ENCODE results near the gene SLC16A14.

Gene SLC16A14

DNA sequence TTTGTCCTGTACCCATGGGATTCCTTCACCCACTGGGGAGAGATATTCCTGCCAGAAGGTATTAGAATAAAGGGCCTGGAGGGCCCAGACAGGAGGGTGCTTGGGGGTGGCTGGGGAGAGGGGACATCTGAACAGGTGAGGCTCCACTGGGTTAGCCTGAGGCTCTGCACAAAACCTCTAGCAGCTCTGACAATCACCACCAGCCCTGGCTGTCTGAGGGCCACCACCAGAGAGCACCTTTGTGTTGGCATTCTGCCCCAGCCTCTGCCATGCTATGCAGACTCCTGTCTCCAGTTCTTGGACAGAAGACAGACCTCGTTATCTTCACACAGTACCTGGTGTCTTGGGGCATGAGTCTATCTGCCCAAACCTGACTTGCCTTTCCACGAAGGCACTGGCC, 25.3 kb downstream of the SLC16A14 start:
- no peak for DNase-seq (ENCODE audit: low read depth, low spot score)
- no peak overlapping the region for H3K4me3 ChIP-seq (ENCODE audit: low read length)

DNA sequence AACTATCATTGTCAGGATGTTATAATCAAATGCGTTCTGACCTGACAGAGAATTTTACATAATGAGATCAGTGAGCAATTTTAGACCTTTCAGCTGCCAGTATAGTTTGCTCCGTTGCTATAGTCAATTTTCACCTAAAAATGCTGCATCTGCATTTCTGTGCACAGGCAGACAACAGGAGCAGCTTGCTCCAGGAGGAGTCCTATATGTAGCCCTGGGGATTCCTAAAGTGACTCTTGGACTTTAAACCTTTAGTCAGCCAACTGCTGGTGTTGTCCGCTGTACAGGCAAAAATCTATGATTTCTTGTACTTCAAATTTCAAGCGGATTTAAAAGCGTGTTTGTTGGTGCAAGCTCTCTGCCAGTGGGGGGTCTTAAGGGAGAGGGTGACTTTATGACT, 25.7 kb downstream of the SLC16A14 start:
- H3K4me3 ChIP-seq (ENCODE audit: low read length), result no peak overlapping the region

DNA sequence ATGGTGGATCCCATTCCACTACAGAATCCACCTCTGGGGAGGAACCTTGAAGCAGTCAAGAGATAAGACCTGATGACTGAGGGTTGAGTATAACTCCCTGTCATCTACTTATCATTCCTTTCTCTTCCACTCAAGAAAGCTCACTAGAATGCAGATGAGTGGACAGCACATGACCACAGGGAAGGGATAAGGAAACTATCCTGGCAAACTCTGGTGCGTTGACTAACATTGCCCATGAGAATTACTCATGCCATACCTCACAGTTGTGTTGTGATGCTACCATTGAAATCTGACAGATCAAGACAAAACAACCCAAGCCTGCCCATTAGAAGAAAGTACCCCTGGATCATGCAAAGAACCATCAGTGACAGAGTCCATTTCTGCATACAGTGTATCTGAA, 26.5 kb downstream of the SLC16A14 start:
- DNase-seq (ENCODE audit: low read depth, low spot score), result no peak
- no peak overlapping the region for H3K4me3 ChIP-seq (ENCODE audit: low read length)

More for the DNA sequence above, 25.7 kb downstream of the SLC16A14 start:
- DNase-seq (ENCODE audit: low read depth, low spot score), result no peak

DNA sequence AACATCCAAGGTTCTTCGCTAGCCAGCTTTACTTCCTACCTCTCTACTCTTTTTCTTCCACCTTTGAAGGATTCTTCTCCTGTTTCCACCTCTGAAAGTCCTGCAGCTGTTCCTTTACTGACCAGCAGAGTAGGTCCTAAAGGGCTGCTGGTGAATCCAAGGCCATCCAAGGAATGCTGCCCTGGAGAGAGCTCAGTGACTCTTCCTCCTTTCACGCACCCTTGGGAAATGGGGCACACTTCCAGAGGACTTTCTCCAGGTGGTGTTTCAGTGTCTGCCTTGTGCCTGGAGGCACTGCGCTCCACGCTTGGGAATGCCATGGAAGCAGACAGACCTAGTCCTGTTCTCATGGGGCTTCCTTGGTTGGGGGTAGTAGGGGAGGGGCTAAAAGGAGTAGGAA, 45.4 kb downstream of the SLC16A14 start:
- DNase-seq (ENCODE audit: low read depth, low spot score), result no peak
- no peak overlapping the region for H3K4me3 ChIP-seq (ENCODE audit: low read length)

DNA sequence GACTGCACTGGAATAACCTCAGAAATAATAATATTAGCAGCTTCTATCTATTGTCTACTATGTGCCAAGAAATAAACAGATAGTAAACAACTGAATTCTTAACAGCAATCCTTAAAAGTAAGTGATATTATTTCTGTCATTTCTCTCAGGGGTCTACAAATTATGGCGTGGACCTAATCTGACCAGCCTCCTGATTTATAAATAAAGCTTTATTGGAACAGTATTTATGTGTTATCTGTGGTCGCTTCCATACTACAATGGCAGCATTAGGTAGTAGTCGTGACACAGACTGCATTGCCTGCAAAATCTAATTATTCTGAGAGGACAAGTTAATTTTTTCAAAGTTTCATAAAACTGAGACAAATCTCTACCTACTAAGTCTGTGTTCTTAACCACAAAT, 49.0 kb downstream of the SLC16A14 start:
- DNase-seq (ENCODE audit: low read depth, low spot score), result no peak
- H3K4me3 ChIP-seq (ENCODE audit: low read length), result no peak overlapping the region

DNA sequence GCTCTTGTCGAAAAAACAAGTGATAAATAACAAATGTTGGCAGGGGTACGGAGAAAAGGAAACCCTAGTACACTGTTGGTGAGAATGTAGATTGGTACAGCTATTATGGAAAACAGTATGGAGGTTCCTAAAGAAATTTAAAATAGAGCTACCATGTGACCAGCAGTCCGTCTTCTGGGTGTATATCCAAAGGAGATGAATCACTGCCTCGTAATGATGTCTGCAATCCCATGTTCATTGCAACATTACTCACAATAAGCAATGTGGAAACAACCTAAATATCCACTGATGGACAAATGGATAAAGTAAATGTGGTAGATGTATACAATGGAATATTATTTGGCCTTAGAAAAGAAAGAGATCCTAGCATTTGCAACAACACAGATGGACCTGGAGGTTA, 50.6 kb downstream of the SLC16A14 start:
- no peak for DNase-seq (ENCODE audit: low read depth, low spot score)
- no peak overlapping the region for H3K4me3 ChIP-seq (ENCODE audit: low read length)

DNA sequence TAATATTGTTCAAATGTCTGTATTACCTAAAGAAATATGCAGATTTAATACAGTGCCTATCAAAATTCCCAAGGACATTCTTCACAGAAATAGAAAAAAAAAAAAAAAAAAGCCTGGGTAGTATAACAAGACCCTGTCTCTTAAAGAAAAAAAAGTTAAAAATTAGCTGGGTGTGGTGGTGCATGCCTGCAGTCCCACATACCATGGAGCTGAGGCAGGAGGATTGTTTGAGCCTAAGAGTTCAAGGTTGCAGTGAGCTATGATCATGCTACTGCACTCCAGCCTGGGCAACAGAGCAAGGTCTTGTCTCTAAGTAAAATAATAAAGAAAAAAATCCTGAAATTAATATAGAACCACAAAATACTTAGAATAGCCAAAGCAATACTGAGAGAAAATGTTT, 51.9 kb downstream of the SLC16A14 start:
- DNase-seq (ENCODE audit: low read depth, low spot score), result no peak

DNA sequence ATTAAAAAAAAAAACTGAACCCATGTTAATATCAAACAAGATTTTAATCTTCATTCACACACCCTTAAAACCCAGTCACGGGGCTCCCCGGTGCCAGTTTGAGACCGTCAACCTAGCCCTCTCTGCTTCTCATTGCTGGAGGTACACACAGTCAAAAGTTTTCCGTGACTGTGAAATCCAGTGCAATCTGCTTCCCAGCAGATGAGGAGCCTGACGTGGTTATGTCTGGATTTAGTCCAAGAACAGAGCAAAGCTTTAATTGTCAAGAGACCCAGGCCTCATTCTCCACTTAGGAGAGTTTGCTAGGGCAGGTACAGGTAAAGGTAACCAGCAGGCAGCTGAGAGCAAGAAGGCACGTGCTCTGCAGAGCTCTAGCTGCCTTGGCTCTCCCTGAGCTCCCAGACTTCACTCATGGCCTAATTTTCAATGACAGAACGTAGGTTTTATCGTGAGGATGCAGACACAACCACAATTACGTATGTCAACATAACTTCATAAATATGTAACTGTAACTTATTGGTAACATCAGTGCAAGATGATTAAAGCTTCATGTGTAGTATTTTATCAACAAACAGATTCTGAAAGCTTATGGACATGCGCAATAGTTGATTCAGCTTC, 56.3 kb downstream of the SLC16A14 start:
- DNase-seq (ENCODE audit: low read depth, low spot score), result no peak
- H3K4me3 ChIP-seq (ENCODE audit: low read length), result no peak overlapping the region

More for the DNA sequence above, 51.9 kb downstream of the SLC16A14 start:
- H3K4me3 ChIP-seq (ENCODE audit: low read length), result no peak overlapping the region

DNA sequence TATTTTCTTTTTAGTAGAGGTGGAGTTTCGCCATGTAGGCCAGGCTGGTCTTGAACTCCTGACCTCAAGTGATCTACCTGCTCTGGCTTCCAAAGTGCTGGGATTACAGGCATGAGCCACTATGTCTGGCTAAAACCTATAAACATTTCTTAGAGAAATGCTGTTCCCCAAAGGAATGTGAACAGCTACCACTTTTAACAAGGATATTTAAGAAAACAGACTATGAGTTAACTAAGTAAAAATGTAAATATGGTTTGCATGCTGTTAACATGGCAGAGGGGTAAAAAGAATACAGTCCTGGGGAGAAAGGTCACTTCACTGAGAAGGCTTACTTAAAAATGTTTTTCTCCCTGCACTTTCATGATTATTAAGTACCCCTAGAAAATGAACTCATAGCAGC, 57.1 kb downstream of the SLC16A14 start:
- H3K4me3 ChIP-seq (ENCODE audit: low read length), result no peak overlapping the region
- DNase-seq (ENCODE audit: low read depth, low spot score), result no peak

DNA sequence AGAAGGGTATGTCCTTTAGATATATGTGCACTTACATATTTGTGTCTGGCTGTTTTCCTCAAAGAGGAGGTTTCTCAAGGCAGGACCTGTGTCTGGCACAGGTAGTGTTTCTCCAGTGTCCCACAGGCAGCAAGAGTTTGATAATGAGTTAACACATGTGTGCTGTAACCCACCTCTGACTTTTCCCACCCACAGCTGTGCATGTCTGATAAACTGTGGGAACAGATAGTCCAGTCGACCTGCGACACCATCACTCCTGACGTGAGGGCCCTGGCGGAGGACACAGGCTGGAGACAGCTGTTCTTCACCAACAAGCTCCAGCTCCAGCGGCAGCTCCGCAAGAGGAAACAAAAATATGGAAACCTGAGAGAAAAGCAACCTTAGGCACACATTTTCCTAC, 58.2 kb downstream of the SLC16A14 start:
- no peak for DNase-seq (ENCODE audit: low read depth, low spot score)
- no peak overlapping the region for H3K4me3 ChIP-seq (ENCODE audit: low read length)

DNA sequence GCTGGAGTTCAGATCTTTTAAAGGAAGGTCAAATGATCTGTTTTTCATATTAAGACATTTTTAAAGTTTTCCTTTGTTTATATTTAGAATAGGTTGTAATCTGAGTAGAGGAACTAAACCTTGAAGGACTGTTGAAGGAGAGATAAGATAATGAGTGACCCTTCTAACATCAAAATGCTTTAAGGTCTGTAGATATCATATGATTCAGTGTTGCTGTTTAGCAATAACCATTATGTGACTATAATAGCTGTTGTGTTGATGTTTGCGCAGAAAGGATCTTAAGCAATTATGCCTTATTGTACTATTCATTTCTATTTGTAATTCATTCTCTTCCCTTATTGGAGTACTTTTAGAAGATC, 60.0 kb downstream of the SLC16A14 start:
- no peak for DNase-seq (ENCODE audit: low read depth, low spot score)
- no peak overlapping the region for H3K4me3 ChIP-seq (ENCODE audit: low read length)

DNA sequence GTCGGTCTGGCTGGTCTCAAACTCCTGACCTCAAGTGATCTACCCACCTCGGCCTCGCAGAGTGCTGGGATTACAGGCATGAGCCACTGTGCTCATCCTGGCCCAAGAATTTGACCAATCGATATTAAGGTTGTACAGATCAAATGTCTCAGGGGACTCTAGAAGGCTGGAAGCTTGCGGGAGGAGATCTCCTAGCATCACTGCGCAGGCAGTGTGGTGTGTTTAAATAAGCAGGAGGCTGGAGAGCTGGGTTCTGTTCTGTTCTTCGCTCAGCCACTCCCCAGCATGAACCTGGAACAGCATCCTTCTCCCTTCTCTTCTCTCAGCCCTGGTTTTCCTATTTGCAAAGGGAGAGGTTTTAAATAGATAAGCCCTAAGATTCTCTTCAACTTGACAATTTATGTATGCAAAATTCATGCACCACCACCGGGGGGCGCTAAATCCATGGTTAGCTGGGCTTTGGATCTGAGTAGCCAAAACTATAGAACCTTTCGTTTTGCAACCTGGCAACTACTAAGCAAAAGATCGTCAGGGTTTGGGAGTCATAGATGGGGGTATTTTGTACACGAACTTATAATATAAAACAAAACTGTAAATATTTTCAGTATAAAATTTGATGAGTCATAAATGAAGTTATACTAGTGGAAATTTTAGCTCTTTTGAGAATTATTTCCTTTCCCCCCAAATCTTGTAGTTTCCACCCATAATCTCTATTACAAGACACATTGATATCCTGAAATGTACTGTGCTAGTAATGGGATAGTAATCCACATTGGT, 60.6 kb downstream of the SLC16A14 start:
- peak; percentile 45 for DNase-seq (ENCODE audit: low read depth, low spot score)
- no peak overlapping the region for H3K4me3 ChIP-seq (ENCODE audit: low read length)

DNA sequence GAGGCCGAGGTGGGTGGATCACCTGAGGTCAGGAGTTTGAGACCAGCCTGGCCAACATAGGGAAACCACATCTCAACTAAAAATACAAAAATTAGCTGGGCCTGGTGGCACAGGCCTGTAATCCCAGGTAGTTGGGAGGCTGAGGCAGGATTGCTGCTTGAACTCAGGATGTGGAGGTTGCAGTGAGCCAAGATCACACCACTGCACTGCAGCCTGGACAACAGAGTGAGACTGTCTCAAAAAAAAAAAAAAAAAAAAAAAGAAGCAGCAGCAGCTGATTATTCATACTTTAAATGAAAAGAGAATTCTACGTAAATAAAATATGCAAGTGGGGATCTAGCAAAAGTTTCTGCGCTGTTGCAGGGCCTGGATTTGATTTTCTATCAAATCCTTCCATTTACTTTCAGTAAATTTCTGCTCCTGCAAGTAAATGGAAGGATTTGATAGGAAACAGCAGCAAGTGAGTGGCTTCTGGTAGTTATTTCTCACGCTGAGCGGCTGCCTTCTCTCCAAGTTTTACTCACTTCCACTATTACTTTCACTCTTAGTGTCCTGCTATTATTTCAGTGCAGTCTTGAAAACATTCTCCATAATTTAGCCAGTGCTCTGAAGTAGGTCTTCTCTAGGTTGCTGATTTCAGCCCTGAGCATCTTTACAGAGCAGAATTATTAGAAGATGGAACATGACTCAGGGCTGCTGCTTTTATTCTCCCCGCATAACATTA, 68.4 kb downstream of the SLC16A14 start:
- no peak overlapping the region for H3K4me3 ChIP-seq (ENCODE audit: low read length)
- DNase-seq (ENCODE audit: low read depth, low spot score), result no peak

DNA sequence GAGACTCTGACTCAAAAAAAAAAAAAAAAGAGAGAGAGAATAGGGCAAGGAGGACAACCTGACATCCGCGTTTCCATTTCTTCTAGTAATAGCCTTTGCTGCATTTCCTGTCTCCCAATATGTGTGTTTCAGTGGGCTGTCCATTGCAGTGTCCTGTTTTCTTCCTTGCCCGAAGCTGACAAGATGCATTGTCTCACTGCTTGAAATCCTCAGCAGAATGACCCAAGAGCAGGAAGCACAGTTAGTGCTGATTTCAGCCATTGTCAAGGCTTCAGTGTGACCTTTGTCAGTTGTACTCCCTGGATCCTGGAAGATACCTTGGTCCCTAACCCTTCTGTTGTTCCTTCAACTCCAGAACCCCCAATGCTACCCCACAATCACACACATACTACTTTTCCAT, 71.2 kb downstream of the SLC16A14 start:
- H3K4me3 ChIP-seq (ENCODE audit: low read length), result no peak overlapping the region
- DNase-seq (ENCODE audit: low read depth, low spot score), result no peak

DNA sequence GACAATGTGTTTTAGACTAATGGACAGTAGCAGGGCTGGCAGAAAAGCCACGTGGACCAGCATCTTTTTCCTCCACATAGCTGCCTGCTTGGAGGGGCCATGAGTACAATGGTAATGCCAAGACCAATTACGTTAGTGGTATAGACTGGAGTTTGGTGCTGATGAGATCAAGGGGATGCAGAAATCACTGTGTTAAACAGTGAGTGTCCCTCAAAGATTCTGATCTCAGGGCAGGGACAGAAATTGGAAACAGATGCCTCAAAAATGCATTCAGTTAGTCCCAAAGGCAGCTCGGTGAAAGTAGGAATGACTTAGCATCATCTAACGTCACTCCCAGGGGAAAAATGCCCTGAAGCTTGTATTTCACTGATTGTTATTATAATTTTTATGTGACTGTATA, 72.4 kb downstream of the SLC16A14 start:
- H3K4me3 ChIP-seq (ENCODE audit: low read length), result no peak overlapping the region
- no peak for DNase-seq (ENCODE audit: low read depth, low spot score)

DNA sequence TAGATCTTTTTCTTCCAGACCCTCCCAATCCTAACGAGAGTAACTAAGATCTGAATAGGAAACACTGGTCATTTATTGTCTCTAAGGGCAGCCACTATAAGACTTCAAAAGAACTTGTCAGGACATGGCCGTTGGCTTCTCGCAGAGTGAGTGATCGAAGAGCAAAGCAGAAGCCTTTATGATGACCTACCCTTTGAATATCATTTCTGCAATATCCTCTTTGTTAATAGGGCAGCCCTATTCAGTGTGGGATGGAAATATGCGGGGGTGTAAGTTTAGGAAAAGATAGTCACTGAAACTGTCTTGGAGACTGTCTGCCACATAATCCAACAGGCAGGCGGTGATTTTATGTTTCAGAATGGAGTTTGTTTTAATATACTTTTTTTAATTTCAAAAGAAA, 75.5 kb downstream of the SLC16A14 start:
- DNase-seq (ENCODE audit: low read depth, low spot score), result no peak
- no peak overlapping the region for H3K4me3 ChIP-seq (ENCODE audit: low read length)

All from Jurkat, Clone E6-1 (cell line).